Putamen (tissue), 1 donor: ENCODE data around the gene CD48.
"Not testable (repeated sequence)": the region's sequence is repeated elsewhere in the genome, so short reads cannot be mapped to it uniquely, and the experiment has no call there.

Experiments
- DNase-seq: peaks from one replicate; pipeline ENCODE4 v3.0.0-alpha.2; 2016; ENCODE audit warnings: low spot score

CD48 gene

DNA sequence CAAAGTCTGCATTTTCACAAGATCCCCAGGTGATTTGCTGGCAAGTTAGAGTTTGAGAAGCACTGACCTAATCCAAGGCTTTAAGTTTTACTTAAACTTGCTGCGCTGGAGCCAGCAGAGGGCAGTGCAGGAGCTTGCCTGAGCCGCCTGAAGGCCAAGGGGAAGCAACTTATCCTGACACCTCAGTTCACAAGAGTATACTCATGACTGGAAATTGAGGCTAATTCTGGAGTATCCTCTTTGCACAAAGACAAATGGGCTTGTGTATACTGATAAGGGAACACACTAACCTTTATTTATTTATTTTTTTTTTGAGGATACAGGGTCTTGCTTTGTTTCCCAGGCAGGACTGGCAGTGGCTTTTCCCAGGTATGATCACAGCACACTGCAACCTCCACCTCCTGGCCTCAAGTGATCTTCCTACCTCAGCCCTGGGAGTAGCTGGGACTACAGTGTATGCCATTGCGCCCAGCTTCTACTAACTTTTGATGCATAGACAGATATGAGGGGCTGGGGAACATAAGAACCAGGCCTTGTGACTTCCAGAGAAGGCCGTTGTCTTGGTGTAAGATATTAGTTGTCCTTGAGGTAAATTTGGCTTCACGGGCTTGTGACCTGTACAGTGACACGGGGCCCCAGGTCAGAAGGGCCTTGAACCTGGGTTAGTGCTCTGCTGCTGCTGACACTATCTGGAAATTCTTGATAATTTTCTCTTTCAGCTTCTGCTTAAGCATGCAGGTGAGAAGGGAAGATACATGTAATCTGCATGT lies 35.8 kb downstream of the CD48 start:
- no peak for DNase-seq

DNA sequence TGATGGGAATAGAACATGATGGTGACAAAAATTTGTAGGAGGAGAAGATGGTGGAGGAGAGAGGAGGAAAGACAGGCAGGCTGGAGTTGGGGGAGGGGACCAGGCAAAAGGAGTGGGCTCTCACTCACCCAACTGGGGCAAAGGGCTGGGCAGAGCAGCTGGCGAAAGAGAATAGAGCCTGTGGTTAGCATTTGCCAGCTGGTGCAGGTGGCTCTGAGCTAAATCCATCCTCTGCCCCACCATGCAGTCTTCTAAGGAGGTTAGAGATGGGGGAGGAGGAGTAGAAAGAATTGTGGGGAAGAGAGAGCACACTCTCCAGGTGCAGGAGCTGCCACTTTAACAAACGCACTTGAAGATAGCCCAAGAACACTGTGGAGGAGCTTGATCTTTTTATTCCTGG lies 37.2 kb downstream of the CD48 start:
- DNase-seq: no peak

DNA sequence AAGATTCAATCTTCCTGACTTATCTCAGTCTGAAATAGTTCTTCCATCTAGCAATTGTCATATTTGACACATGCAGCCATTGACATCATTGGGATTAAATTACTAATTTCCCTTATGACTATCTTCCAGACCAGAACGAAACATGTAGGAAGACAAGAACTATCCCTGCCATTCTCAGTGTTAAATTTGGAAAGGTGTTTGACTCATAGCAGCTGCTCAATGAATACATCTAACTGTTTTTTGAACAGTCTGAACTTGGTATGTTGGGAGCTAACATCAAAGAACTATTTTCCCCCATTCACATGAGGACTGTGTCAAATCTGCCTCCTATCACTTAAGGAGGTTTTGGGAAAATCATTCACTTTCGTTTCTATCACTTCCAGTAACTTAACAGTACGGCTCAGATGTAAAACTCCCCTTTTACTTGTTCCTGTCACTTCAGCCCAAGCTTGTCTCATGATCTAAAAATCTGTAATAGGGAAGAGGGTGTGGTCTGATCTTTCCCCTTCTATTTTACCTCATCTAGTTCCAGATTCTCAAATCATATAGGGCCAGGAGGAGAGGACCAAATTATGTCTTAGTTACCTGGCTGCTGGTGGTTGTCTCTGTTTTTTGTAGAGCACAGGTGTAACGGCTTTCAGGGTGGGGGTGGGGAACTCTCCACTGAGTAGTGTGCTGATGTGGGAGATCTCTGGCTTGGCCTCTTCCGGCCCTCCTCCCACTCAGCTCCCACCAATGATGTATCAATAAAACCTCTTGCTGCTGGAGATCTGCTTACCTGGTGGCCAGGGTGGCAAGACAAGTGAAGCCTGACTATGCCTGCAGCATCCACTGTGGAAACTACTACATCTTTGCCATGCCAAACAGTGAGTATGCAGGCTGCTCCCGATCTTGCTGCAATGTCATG lies 38.6 kb downstream of the CD48 start:
- DNase-seq: no peak

DNA sequence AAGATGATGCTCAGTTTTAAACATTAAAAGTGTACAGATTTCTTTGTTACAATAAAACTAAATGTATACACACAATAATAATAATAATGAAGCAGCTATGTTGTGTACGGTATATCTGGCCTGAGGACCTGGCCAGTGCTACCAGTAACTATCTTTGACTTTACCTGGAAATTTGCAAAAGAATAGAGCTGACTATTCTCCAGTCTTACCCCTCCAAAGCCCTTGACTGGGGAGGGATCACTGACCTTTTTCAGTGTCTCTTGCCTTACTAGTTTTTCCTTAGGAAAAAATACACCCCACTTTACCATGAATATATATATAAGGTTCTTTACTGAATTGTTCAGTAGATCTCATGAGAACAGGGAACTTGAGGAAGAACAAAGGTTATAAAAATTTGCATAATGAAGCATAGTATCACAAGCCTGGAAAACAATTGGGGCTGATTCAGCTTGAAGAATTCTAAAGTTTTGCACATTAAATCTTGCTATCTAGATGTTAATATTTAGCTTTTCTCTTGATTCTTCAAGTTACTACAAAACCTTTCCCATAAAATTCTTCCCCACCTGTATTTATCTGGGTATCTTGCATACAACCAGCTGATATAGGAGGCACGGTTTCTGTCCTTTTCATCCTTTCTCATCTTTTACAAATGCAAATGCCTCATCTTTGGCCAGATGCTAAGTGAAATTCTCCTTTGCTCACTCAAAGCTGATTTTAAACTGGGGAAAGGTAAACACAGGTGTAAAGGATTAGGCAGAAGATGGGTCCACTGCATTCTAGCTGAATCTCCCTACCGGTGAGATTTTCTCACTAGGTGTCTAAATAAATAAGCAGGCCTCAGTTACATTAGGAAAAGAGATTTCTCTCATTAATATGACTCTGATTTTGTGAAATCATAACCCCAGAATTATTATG lies 39.8 kb downstream of the CD48 start:
- DNase-seq: no peak

DNA sequence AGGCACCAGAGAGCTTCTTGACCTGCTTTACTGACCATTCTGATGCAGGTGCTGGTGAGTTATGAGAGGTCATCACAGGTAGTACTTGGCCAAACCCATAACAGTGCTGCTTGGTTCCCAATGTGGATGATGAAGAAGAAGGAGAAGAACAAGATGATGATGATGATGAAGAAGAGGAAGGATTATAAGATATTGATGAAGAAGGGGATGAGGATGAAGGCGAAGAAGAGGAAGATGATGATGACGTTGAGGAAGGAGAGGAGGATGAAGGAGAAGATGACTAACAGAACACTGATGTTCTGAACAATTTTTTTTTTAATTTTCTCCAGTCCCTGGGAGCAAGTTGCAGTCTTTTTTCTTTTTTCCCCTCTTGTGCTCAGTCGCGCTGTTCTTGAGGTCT lies 40.9 kb downstream of the CD48 start:
- no peak for DNase-seq

DNA sequence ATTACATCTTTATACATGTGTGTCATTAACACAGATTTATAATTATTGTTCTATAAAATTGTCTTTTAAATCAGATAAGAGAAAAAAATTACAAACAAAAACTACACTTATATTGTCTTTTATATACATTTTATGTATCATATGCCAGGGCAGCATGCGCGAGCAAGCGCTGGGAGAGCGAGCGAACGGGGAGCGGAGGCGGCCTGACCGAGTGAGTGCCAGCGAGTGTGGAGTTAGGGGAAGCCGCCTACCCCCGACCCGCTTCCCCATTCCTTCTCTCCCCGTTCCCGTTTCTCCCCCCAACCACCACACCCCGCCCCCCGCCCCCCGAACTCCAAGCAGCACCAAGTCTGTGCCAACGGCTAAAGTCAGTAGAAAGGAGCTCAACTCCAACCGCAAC lies 41.8 kb downstream of the CD48 start:
- no peak for DNase-seq

DNA sequence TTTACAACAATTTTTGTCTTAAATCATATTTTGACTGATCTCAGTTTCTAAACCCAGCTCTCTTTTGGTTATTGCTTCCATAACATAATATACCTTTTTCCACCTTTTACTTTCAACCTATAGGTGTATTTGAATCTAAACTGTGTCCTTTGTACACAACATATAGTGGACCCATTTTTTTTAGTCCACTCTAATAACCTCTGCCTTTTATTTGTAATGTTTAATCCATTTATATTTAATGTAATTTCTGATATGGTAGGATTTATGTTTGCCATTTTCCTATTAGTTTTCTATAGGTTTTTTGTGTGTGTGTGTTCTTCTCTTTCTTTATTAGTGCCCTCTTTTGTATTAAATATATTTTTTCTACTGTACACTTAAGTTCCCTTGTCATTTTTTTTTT lies 42.3 kb downstream of the CD48 start:
- no peak for DNase-seq

DNA sequence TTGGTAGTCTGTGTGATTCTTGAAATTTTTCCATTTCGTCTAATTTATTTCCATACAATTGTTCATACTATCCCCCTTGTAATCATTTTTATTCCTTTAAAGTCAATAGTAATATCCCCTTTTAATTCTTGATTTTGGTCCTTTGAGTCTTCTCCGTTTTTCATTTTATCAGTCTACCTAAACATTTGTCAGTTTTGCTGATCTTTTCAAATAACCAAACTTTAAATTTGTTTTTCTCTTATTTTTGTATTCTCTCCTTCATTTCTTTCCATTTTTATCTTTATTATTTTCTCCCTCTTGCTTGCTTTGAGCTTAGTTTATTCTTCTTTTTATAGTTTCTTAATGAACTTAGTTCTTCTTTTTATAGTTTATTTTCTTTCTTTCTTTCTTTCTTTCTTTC lies 43.7 kb downstream of the CD48 start:
- no peak for DNase-seq

DNA sequence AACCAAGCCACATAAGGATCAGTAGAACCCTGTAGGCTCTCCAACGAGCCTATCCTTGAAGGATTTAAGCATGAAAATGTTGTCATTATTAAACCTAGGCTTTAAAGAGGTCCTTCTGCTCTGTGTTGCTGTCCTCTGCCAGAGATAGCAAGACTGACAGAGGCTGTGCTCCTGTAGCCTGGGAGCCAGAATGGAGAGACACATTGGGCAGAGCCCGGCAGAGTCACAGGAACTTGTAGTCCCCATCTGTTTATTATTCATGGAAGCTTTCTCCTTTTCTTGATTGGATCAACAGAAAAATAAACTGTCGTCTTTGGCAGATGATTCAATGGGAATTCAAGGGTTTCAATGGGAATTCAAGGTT lies 45.6 kb downstream of the CD48 start:
- no peak for DNase-seq

DNA sequence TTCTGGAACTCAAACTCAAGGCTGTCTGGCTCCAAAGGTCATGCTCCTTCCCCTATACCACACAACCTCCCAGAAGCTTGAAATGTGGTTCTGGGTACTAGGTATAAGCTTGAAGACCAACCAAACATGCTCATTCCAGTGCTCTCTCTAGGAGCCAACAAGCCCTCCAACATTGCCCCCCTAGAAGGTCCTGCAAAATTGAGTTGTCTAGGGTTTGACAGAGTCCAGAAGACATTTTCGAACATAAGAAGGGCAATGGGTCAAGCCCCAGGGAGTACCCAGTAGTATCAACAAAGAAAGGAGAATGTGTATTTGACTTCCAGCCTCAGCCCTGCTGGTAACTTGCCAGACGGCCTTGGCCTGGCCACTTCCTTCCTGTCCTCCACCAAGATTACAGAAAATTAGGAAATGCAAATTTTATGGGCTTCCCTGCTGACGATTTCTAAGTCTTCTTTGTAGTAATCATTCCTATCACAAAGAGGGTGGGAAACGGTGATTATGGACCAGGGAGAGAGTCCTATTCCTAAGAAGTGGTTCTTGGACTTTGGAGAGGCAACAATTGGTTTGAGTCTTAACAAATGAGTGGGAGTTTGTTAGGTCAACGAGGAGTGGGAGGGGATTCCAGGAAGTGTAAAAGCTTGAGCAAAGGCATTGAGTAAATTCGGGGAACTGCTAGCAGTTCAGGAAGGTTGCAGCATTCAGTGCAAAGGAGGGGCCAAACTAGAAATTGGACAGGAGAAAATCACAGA lies 46.1 kb downstream of the CD48 start:
- DNase-seq: no peak

DNA sequence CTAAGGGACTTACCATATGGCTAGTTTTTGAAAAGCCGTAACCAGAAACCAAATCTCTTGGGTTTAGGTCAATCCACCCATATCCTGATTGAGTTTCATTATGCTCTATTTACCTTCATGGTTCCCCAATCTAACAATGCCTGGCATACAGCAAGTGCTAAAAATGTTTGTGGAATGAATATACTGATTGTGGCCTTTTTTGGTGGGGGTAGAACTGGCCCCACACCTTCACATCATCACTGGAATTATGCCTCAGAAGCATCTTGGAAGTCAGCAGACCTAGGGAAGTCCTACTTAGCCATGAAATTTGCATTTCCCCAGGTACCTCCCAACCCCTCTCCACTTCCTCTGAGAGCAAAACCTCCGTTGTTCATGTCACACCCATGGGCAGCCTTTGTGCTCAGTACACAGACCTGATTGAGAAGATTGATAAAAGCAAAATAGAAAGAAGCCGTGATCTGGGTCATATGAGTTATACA lies 47.0 kb downstream of the CD48 start:
- no peak for DNase-seq

DNA sequence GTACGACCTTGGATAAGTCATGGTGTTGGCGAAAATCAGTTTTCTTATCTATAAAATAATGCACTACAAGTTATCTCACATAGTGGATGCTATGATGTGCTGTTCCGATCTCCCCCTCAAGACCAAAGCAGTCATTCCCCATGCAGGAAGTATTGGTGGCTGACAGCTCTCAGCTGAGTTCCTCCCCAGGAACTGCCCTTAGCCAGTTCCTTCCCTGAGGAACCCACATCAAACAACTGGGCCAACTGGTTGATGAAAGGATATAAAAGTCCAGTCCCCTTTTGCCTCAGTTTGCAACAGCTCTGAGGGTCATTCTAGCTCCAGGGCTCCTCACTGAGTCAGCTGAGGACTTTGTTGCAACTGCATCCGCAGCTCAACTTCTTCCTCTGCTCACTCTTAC lies 48.7 kb downstream of the CD48 start:
- no peak for DNase-seq

DNA sequence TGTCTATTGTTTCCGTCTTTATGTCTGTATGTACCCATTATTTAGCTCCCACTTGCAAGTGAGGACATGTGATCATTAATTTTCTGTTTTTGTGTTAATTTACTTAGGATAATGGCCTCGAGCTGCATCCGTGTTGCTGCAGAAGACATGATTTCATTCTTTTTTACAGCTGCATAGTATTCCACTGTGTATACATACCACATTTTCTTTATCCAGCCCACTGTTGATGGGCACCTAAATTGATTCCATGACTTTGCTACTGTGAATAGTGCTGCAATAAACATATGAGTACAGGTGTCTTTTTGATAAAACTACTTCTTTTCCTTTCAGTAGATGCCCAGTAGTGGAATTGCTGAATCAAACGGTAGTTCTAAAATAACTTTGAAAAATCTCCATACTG lies 52.1 kb downstream of the CD48 start:
- no peak for DNase-seq

DNA sequence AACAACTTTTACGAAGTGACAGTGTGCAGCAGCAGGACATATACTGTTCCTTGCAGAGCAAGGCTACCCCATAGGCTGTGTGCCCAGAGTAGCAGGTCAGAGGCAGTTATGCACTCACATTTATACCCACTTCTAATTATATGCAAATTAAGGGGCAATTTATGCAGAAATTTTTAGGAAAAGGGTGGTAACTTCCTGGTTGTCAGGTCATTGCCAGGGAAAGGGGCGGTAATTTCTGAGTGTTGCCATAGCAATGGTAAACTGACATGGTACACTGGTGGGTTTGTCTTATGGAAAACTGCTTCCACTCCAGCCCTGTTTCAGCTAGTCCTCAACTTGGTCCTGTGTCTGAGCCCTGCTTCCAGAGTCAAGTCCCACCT lies 52.8 kb downstream of the CD48 start:
- DNase-seq: no peak

DNA sequence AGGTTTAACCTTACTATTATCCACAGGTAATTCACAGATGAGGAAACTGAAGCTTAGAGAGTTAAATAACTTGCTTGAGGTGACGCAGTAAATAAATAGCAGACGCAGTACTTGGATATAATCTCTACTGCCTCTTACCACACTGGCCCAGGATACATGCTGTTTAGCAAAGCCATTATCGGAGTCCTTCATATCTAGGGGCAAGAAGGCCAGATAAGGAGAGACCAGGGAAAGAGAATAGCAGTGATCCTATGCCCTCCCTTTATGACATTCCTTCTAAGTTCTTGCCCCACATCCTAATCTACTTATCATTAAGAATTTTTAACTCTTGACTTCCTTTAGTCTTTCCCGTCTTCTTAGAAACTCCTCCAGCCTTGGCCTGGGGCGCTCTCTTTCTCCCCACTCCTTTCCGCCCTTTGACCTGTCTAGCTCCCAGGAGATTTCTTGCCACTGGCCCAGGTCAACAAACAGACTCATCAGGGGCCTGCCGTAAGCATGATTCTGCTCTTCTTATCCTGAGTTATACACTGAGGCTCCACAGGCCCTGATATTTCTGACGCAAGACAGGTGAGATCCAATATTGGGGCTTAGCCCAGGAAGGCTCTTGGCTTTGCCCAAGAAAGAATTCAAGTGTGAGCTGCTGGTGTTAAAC lies 53.3 kb downstream of the CD48 start:
- no peak for DNase-seq

DNA sequence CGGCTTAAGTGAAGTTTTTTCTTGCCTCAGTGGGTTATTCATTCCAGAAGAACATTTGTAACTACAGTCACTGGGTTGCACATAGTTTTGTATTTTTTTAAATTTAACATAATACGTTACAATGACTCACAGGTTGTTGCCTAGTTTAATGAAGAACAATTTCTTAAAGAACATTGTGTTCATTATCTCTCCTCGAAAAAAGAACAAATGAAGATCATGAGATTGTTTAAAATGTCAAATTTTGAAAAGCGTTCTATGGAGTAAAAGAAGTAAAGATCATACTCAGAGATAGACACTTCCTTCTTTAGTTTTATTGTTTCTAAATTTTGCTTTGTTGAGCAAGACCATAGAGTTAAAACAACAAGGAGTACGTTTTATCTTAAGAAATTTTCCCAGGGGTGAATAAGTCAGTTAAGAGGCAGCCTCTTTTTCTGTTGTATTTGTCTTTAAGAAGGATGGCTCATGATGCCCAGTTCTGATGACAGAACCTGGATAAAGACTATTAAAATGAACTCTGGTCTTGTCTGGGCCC lies 54.3 kb downstream of the CD48 start:
- DNase-seq: no peak

DNA sequence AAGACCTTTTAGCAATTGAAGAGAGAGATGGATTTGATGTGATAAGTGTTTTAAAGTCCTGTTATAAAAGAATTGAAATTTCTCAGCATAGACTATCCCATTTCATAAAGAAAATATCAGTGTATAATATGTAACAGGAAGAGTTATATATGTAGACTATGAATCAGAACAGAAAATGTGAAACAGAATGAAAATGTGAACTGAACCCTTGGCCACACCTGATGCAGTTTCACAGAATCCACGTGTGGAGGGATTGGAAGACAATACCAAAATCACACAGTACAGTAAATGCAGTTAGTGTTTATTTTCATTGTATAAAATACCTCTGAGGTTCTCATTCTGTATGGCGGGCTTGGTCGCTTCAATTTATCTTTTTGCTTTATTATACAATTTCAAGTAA lies 54.9 kb downstream of the CD48 start:
- DNase-seq: no peak

DNA sequence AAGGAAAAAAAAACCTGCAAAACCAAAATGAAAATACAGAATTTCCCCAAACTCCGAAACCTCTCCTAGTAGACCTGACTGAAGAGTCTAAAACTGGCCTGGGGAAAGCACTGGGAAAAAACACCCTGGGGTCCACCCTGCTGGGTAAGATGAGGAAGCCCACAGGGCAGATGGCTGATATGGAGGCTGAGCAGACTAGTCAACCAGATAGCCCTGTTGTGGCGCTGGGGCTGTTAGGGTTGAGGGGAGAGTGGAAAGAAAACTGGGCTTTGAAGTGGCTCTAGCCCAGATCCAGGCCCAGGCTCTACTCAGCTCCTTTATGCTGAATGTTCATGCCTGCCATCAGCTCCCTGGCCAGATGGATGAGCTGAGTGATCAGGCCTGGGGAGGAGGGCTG lies 58.0 kb downstream of the CD48 start:
- no peak for DNase-seq

DNA sequence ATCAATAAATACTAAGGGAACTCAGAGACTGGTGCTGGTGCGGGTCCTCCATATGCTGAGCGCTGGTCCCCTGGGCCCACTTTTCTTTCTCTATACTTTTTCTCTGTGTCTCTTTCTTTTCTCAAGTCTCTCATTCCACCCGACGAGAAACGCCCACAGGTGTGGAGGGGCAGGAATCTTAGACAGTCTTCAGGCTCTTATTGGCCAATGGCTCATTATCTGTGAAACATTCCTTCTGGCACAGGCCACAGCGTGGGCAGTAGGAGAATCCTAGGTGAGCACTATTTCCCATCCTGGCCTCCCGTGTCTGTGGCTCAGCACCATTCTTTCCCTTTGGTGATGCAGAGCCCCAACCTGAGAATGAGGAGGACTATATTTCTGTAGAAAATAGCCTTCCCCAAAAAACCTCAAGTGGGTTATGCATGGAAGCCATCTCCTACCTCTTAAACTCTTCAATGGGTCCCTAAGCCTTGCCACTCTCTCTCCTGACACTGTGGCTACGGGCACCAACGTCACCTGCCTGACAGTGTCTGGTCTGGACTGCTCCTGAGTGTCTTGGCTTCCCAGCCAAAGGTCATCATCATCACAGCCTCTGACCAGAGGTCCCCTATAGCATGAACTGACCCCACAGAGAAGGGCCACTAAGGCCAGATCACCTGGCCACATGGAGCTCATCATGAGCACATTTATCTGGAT lies 58.5 kb downstream of the CD48 start:
- DNase-seq: no peak

DNA sequence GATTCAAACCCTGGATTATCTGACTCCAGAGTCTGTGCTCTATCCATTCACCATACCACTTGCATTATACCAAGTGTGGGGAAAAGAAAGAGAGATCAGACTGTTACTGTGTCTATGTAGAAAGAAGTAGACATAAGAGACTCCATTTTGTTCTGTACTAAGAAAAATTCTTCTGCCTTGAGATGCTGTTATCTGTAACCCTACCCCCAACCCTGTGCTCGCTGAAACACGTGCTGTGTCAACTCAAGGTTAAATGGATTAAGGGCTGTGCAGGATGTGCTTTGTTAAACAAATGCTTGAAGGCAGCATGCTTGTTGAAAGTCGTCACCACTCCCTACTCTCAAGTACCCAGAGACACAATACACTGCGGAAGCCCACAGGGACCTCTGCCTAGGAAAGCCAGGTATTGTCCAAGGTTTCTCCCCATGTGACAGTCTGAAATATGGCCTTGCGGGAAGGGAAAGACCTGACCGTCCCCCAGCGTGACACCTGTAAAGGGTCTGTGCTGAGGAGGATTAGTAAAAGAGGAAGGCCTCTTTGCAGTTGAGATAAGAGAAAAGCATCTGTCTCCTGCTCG lies 59.5 kb downstream of the CD48 start:
- DNase-seq: not testable (repeated sequence)
